Measurements from ENCODE around the gene RUNX2. TPM values are rescaled to one million over a fixed set of nuclear protein-coding genes. Genes with fewer than 3 reads are reported as not detected.

Gene RUNX2
- total RNA-seq, 1 donor from 2014 or later = 0.09 TPM

DNA sequence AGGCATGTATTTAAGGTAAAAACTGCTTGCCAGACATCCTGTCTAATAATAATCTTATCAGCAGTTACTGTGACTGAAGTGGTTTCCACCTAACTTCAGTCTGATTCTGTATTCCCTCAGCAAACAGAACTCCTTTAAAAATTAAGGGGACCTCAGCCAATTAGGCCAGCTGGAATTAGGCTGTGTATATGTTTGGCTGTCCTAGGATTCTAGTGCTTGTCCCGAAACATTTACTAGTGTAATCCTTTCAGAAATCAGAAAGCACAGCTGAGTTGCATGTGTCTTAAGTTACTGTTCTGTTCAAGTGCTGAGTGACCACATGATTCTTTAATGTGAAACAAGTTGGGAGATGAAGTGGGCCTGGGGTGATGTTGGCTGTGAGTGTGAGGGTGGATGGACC lies 170.5 kb downstream of the RUNX2 start:
- Histone ChIP-seq H3K4me3 (no peak overlapping the region), H3K4me1 (no peaks in the 10 kb centered on the region), H3K27ac (no peak overlapping the region), H3K36me3 (no peaks in the 10 kb centered on the region), H3K9ac (no peak overlapping the region), H3K79me2 (ENCODE audit: low read depth) (no peaks in the 10 kb centered on the region), H2AFZ (replicated peaks) (no peak overlapping the region), H4K20me1 (ENCODE audit: low read depth) (no peaks in the 10 kb centered on the region), H3K9me3 (ENCODE audit: low read depth) (no peaks in the 10 kb centered on the region), H3K27me3 (no peaks in the 10 kb centered on the region), H3F3A (ENCODE audit: low read depth) (no peaks in the 10 kb centered on the region), H3K4me2 (no peak overlapping the region)
- no peaks in the 10 kb centered on the region for H3K36me3 Mint-ChIP-seq
- no peak overlapping the region for H3K4me3 Mint-ChIP-seq
- H3K27ac Mint-ChIP-seq = no peak overlapping the region
- peaks cover 6% of the 10 kb centered on the region for H3K27me3 Mint-ChIP-seq (ENCODE audit: insufficient read depth, low read depth)
- no peak for TF ChIP-seq EZH2phosphoT487 (IDR thresholded peaks at IDR 0.05)
- no peak for TF ChIP-seq EZH2 (IDR thresholded peaks at IDR 0.05)
- no peak for DNase-seq (ENCODE audit: low spot score)
- no peaks in the 10 kb centered on the region for H3K4me1 Mint-ChIP-seq
- no peaks in the 10 kb centered on the region for H3K9me3 Mint-ChIP-seq

GRCh38 chr6:45500924-45501816 lies 173.0 kb downstream of the RUNX2 start:
- Histone ChIP-seq H3K4me2 (no peak overlapping the region), H3K4me3 (no peak overlapping the region), H3K27me3 (no peaks in the 10 kb centered on the region), H3K36me3 (no peaks in the 10 kb centered on the region), H3K4me1 (peaks cover 7% of the 10 kb centered on the region), H4K20me1 (ENCODE audit: low read depth) (no peaks in the 10 kb centered on the region), H3F3A (ENCODE audit: low read depth) (no peaks in the 10 kb centered on the region), H3K27ac (no peak overlapping the region), H3K79me2 (ENCODE audit: low read depth) (no peaks in the 10 kb centered on the region), H2AFZ (replicated peaks) (no peak overlapping the region), H3K9ac (no peak overlapping the region), H3K9me3 (ENCODE audit: low read depth) (no peaks in the 10 kb centered on the region)
- H3K36me3 Mint-ChIP-seq = no peaks in the 10 kb centered on the region
- TF ChIP-seq EZH2phosphoT487 (IDR thresholded peaks at IDR 0.05) = no peak
- TF ChIP-seq, protein P1, sequence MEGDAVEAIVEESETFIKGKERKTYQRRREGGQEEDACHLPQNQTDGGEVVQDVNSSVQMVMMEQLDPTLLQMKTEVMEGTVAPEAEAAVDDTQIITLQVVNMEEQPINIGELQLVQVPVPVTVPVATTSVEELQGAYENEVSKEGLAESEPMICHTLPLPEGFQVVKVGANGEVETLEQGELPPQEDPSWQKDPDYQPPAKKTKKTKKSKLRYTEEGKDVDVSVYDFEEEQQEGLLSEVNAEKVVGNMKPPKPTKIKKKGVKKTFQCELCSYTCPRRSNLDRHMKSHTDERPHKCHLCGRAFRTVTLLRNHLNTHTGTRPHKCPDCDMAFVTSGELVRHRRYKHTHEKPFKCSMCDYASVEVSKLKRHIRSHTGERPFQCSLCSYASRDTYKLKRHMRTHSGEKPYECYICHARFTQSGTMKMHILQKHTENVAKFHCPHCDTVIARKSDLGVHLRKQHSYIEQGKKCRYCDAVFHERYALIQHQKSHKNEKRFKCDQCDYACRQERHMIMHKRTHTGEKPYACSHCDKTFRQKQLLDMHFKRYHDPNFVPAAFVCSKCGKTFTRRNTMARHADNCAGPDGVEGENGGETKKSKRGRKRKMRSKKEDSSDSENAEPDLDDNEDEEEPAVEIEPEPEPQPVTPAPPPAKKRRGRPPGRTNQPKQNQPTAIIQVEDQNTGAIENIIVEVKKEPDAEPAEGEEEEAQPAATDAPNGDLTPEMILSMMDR (IDR thresholded peaks at IDR 0.05) = peak; percentile 63
- H3K4me1 Mint-ChIP-seq = peaks cover 17% of the 10 kb centered on the region
- no peaks in the 10 kb centered on the region for H3K9me3 Mint-ChIP-seq
- peaks cover 6% of the 10 kb centered on the region for H3K27me3 Mint-ChIP-seq (ENCODE audit: insufficient read depth, low read depth)
- DNase-seq (ENCODE audit: low spot score) = peak; percentile 59
- H3K27ac Mint-ChIP-seq = no peak overlapping the region
- no peak overlapping the region for H3K4me3 Mint-ChIP-seq

DNA sequence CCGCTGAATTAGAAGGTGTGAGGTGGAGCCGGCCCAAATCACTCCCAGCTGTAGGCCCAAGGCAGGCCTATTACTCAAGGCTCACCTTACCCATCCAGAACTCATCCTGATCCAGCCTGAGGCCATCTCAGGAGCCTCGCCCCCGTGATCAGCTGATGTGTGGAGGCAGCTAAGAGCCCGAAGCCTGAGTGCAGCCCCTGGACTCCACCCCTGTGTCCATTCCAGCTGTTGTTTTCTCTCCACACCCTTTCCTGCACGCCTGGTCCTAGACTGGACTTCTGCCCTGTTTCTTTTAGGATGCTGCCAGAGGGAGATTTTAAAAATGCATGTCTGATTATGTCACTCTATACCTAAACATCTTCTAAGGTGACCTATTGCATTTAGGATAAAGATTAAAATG lies 174.3 kb downstream of the RUNX2 start:
- H3K27me3 Mint-ChIP-seq (ENCODE audit: insufficient read depth, low read depth) = peaks cover 6% of the 10 kb centered on the region
- no peak for DNase-seq (ENCODE audit: low spot score)
- H3K79me2 ChIP-seq (ENCODE audit: low read depth) = no peaks in the 10 kb centered on the region
- no peak overlapping the region for H3K4me3 Mint-ChIP-seq
- no peak overlapping the region for H3K4me2 ChIP-seq
- no peak overlapping the region for H3K27ac Mint-ChIP-seq
- no peak overlapping the region for H3K9ac ChIP-seq
- H3K4me1 ChIP-seq = peaks cover 7% of the 10 kb centered on the region
- no peaks in the 10 kb centered on the region for H3K27me3 ChIP-seq
- H4K20me1 ChIP-seq (ENCODE audit: low read depth) = no peaks in the 10 kb centered on the region
- no peaks in the 10 kb centered on the region for H3K36me3 Mint-ChIP-seq
- no peaks in the 10 kb centered on the region for H3K9me3 Mint-ChIP-seq
- no peak for TF ChIP-seq EZH2 (IDR thresholded peaks at IDR 0.05)
- no peak for TF ChIP-seq EZH2phosphoT487 (IDR thresholded peaks at IDR 0.05)
- TF ChIP-seq, protein P1 (IDR thresholded peaks at IDR 0.05) = no peak
- H3K9me3 ChIP-seq (ENCODE audit: low read depth) = no peaks in the 10 kb centered on the region
- H3F3A ChIP-seq (ENCODE audit: low read depth) = no peaks in the 10 kb centered on the region
- no peak overlapping the region for H3K4me3 ChIP-seq
- no peaks in the 10 kb centered on the region for H3K36me3 ChIP-seq
- no peak overlapping the region for H3K27ac ChIP-seq
- peaks cover 18% of the 10 kb centered on the region for H3K4me1 Mint-ChIP-seq
- no peak overlapping the region for H2AFZ ChIP-seq (replicated peaks)

DNA sequence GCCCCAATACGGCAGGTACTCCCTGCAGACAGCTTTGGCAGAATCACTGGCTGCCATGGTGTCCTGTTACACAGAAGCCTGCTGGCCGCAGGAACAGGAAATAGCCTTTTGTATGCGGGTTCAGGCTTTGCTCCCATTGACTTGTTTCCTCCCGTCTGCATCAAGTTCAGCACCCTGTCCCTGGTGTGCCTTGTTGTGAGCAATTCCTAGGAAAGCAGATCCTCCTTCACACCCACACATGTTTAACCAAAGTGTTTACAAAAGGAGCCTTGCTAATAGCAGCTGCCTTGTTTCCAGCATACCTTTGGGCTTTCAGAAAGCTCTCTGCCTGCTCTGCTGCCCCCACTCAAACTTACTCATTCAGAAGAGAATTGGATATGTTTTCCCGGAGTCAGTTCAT lies 176.8 kb downstream of the RUNX2 start:
- H3K9me3 Mint-ChIP-seq = no peaks in the 10 kb centered on the region

More for the DNA sequence above, 176.8 kb downstream of the RUNX2 start:
- Histone ChIP-seq H3K4me3 (no peak overlapping the region), H4K20me1 (ENCODE audit: low read depth) (no peaks in the 10 kb centered on the region), H3K27me3 (no peaks in the 10 kb centered on the region), H3K36me3 (no peaks in the 10 kb centered on the region), H3K79me2 (ENCODE audit: low read depth) (no peaks in the 10 kb centered on the region), H2AFZ (replicated peaks) (no peak overlapping the region), H3K9me3 (ENCODE audit: low read depth) (no peaks in the 10 kb centered on the region), H3F3A (ENCODE audit: low read depth) (no peaks in the 10 kb centered on the region), H3K9ac (no peak overlapping the region), H3K4me2 (peak overlapping the region; percentile 51), H3K27ac (no peak overlapping the region), H3K4me1 (peaks cover 7% of the 10 kb centered on the region)
- H3K27me3 Mint-ChIP-seq (ENCODE audit: insufficient read depth, low read depth) = peaks cover 6% of the 10 kb centered on the region
- H3K27ac Mint-ChIP-seq = peak overlapping the region; percentile 84
- DNase-seq (ENCODE audit: low spot score) = peak; percentile 57
- no peaks in the 10 kb centered on the region for H3K36me3 Mint-ChIP-seq
- peaks cover 18% of the 10 kb centered on the region for H3K4me1 Mint-ChIP-seq
- TF ChIP-seq EZH2phosphoT487 (IDR thresholded peaks at IDR 0.05) = no peak
- H3K4me3 Mint-ChIP-seq = peak overlapping the region; percentile 25
